GM21423 (cell line): ENCODE data around the gene ZFP57.
"Not testable (repeated sequence)": the region's sequence is repeated elsewhere in the genome, so short reads cannot be mapped to it uniquely, and the experiment has no call there.

Experiments used
- ATAC-seq: cut with Tn5 transposase; IDR thresholded peaks from one replicate; pipeline ENCODE4 v1.9.1; 2021; ENCODE audit warnings: mild to moderate bottlenecking, moderate library complexity; ENCODE audit not compliant: unreplicated experiment

ZFP57 gene

DNA sequence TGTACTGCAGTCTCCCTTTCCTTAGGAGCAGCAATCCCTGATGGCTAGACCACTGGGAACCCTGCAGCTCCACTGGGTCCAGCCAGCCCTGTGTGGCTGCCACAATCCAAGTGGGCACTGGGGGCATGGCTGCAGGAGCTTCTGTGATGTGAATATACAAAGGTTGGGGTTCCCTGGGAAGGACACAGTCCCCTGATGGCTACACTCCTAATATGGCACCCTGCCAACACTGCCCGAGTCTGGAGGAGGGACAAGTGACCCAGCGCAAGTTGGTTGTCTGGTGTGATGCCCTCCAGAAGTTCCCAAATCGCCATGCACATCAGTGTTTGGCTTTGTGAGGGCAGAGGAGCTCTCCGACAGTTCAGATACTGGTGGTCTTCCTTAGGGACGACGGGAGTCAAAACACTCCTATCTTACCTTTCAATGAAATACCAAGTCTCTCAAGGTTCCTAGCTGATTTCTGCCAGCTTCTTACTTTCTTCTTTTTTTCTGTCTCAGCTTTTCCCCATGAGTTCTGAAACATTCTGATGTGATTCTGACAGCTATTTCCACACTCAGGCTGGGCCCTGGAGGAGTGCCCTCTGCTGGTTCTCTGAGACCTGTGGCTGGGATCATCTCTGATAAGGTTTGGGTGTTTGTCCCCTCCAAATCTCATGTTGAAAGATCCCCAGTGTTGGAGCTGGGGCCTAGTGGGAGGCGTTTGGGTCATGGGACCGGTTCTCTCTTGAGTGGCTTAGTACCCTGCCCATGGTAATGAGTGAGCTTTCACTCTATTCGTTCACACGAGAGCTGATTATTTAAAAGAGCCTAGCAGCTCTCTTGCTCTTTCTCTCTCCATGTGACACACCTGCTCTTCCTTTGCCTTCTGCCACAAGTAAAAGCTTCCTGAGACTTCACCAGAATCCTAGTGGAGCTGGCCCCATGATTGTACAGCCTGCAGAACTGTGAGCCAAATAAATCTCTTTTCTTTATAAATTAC, 15.5 kb upstream of the ZFP57 start:
- no peak for ATAC-seq

GRCh38 chr6:29694637-29695036, 13.7 kb upstream of the ZFP57 start:
- no peak for ATAC-seq

DNA sequence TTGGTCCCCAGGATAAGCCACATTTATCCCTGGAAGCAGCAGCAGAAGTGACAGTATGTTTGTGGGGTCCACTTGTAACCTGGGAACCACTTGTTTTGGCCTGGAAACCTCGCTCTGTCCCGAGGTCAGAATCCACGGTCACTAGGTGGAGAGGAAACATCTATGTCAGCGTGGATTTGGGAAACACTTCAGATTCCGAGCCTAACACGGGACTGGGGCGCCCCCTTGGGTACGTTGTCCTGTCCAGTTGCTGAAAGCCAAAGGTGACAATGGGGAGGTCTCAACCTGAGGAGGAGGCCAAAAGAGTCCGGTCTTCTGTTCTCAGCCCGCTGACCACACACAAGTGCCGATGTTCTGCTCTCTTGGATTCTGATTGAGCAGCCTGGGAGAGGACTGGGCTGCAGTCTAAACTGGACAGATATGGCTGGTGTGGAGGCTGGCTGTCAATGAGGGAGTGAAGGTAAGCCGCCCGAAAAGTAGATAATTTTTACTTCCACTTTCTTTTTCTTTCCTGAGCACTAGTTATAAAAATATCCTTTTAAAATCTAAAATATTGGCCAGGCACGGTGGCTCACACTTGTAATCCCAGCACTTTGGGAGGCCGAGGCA, 4.9 kb upstream of the ZFP57 start:
- no peak for ATAC-seq

- ATAC-seq = no peak
Measured at GRCh38 chr6:29681811-29682210, 859 bp upstream of the ZFP57 start.

DNA sequence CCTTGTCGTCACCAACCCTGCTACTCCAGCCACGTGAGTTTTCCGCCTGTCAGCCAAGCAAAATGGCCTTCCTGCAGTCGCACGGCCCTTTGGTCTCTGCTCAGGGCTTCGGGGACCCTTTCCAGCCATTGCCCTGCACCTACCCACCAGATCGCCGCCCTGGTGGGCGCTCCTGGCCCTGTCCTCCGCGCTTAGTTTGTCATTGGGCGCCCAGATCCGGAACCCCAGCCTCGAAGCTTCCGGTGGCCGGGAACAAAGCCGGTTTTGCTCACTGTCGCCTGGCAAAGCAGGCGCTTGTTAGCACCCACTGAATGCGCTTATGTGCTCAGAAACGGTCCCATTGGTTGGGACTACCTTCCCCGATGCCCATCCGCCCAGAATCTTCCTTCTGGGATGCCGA, 536 bp downstream of the ZFP57 start:
- ATAC-seq = no peak

DNA sequence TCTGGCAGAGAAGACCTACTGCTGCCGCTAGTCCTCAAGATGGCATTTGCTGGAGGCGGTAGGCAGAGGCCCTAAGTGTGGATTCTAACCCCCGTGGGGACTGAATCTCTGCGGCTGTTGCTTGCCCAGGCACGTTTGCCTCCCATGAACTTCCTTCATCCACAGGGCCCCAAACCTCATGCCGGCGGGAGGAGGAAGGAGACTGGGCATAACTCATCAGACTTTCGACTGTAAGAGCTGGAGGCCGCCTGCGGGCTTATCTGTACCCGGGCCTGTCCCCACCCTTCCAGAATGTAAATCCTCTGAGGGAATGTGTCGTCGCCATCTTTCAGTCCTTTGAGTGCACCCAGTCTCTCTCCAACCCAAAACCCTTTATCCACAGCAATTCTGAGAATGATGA, 990 bp downstream of the ZFP57 start:
- ATAC-seq = no peak

GRCh38 chr6:29678114-29678513, 2.8 kb downstream of the ZFP57 start:
- no peak for ATAC-seq

DNA sequence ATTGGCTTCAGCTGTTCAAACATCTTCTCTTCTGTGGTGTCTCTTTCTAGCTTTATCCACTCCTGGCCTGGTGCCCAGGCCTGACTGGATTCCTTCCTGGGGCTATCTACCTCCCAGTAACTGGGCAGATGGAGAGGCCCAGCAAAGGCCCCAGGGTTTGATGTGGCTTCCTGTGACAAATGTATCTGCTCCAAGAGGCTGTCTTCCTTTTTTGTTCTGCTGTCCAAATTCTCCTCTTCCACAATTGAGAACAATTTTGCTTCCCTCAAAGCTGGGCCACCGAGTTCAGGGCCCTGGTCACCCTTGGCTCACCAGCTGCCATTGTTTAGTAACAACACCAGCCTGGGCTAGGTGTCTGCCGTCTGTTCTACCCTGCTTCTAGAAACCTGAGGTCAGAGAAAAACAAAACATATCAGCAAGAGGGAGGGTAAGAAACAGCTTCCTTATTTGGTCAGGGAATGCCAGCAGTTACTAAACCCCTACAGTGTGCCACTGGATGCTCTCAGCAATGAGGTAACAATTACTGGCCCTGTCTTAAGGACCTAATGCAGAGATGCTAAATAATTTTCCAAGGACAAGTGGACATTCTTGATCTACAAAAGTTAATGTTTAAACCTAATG, 3.9 kb downstream of the ZFP57 start:
- ATAC-seq = no peak

GRCh38 chr6:29675561-29675960, 5.4 kb downstream of the ZFP57 start:
- ATAC-seq = no peak

GRCh38 chr6:29674008-29674407, 6.9 kb downstream of the ZFP57 start:
- ATAC-seq = no peak

- no peak for ATAC-seq
Measured at GRCh38 chr6:29673161-29673560, 7.8 kb downstream of the ZFP57 start.

GRCh38 chr6:29672116-29672515, 8.8 kb downstream of the ZFP57 start:
- not testable (repeated sequence) for ATAC-seq

DNA sequence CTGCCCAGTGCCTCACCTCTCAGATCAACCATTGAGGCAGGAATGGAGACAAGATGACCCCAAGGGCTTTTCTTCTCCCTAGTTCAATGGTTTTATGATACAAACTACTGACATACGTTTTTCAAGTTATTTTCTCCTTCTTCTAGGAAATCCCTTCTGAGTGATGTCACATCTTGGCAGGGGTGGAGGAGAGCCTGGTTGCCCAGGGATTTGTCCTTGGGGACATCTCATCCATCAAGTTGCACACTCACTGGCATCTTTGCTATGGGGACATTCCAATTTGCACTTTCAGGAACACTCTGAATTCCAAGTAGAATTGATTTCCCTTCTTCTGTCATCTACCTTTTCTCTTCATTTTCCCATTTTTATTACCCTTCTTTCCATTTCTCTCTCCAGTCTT, 9.9 kb downstream of the ZFP57 start:
- ATAC-seq = no peak

DNA sequence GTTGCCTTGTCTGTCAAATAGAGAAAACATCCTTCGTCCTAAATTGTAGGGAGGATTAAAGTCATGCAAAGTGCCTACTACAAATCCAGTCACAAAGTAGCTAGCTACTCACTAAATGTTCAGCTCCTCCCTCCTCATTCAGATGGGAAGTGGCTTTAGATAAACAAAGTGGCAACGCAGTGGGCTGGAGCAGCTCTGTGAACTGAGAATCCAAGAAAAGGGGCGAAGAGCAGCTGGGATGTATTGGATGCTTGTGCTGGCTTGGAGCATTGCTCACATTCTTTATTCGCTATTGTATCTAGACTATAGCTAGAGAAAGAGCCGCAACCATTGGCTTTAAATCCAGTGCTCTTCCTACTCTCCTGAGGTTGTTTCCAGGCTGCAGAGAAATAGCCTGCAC, 13.8 kb downstream of the ZFP57 start:
- ATAC-seq = no peak

GRCh38 chr6:29666826-29667130, 14.2 kb downstream of the ZFP57 start:
- no peak for ATAC-seq

DNA sequence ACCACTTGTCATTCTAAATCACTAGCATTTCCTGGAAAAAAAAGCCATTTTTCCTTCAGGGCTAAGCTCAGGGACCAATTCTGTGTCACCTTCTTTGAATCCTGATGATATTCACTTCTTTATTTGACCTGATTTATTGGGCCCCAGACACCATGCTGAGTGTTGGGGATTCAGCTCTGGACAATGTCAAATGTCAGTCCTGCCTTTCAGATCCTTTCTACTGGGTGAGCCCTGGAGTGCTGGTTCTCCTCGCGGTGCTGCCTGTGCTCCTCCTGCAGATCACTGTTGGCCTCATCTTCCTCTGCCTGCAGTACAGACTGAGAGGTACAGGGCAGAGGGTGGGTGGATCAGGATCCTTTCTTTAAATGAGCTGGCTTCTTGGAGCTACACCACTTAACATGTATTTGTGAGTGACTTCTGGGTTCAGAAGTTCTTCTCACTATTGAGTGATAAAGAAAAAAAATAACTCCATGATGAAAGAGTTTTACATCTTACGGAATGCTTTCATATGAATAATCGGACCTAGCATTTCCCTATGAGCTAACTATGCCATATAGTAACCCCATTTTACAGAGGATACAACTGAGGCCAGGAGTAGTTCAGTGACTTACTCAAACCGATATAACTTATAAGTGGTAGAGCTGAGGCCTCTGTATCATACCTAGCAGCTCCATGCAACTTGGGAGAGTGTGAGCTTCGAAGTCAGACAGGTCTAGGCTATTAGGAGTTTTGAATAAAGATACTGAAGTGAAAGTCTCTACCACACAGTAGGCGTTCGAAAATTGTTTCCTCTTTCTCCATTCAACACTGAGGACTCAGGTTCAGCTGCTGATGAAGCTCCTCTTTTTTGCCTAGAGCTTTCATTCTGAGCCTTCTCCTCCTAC, 14.8 kb downstream of the ZFP57 start:
- ATAC-seq = no peak

DNA sequence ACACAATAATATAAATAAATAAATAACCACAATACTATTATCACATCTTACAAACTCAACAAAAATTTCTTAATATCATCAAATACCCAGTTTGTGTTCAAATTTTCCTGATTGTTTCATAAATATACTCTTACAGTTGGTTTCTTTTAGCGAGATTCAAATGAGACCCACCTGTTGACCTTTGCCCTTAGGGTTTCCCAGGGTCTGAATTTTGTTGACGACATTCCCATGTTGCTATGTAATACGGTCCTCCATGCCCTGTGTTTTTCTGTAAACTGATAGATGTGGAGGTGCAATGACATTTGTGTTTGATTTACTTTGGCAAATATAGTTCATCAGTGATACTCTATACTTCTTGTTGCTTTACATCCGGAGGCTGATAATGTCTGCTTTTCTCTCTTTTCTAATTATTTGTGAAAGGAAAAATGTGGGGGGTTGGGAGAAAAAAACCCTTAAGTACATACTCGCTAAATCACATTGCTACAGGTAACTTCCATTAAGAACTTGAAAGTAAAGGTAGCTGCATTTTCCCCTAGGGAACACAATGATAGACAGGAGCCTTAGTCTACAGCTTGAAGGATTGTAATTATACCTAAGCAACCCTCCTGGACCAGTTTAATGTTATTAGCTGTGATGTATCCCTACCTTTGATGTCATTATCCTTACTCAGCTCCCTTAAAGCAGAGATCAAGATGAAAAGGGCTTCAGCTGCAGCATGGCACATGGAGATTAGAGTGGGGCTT, 17.5 kb downstream of the ZFP57 start:
- ATAC-seq = no peak

GRCh38 chr6:29661502-29662141, 19.3 kb downstream of the ZFP57 start:
- ATAC-seq = not testable (repeated sequence)

DNA sequence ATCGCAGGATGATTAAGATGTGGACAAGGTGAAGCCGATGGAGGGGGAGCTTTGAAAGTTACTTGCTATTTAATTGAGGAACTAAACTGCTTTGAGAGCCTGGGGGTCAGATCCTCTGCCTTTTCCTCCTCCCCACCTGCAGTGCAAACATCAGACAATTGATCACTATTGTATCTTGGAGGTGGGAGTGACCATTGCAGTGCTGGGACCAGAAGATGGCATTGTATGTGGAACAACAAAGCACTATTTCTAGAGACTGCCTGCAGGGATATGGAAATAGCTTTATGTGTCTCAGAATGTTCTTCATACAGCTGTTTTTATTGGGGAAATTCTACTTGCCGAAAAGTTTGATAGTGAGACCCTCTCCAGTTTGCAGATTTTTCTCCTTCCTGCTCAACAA, 19.9 kb downstream of the ZFP57 start:
- no peak for ATAC-seq

GRCh38 chr6:29656798-29657197, 24.2 kb downstream of the ZFP57 start, which contains the start of gene MOG:
Gene MOG (plus strand): TSS chr6:29657092. CDS start chr6:29657210, 118 bp downstream.
- ATAC-seq = no peak
